ENCODE data around the gene CDH6.

The CDH6 gene

GRCh38 chr5:31291323-31291854 lies 97.9 kb downstream of the CDH6 start:
- TF ChIP-seq CTCF (conservative IDR thresholded peaks at IDR 0.05; ENCODE audit: low read depth, low read length): no peak
- Histone ChIP-seq H3K4me2 (no peak overlapping the region), H4K20me1 (ENCODE audit: insufficient read depth) (no peaks in the 10 kb centered on the region), H3K4me1 (ENCODE audit: low read depth, poor library complexity, severe bottlenecking) (no peaks in the 10 kb centered on the region), H2AFZ (ENCODE audit: low read depth) (no peak overlapping the region), H3K9ac (no peak overlapping the region), H3K4me3 (IDR thresholded peaks at IDR 0.05; ENCODE audit: insufficient read depth, low read depth, low read length) (no peak overlapping the region), H3K27me3 (ENCODE audit: insufficient read depth, low read depth) (no peaks in the 10 kb centered on the region), H3K36me3 (ENCODE audit: insufficient read depth) (no peaks in the 10 kb centered on the region), H3K27ac (no peak overlapping the region), H3K79me2 (ENCODE audit: insufficient read depth, low read depth) (no peaks in the 10 kb centered on the region)

GRCh38 chr5:31300501-31300900 lies 107.0 kb downstream of the CDH6 start:
- no peaks in the 10 kb centered on the region for H3K36me3 ChIP-seq (ENCODE audit: insufficient read depth)
- no peak overlapping the region for H2AFZ ChIP-seq (ENCODE audit: low read depth)
- no peaks in the 10 kb centered on the region for H3K4me1 ChIP-seq (ENCODE audit: low read depth, poor library complexity, severe bottlenecking)
- no peaks in the 10 kb centered on the region for H4K20me1 ChIP-seq (ENCODE audit: insufficient read depth)
- TF ChIP-seq CTCF (conservative IDR thresholded peaks at IDR 0.05; ENCODE audit: low read depth, low read length): no peak
- no peak overlapping the region for H3K9ac ChIP-seq
- no peak overlapping the region for H3K27ac ChIP-seq
- no peaks in the 10 kb centered on the region for H3K27me3 ChIP-seq (ENCODE audit: insufficient read depth, low read depth)
- H3K79me2 ChIP-seq (ENCODE audit: insufficient read depth, low read depth): no peaks in the 10 kb centered on the region
- no peak overlapping the region for H3K4me3 ChIP-seq (IDR thresholded peaks at IDR 0.05; ENCODE audit: insufficient read depth, low read depth, low read length)
- H3K4me2 ChIP-seq: no peak overlapping the region

GRCh38 chr5:31301833-31302232 lies 108.3 kb downstream of the CDH6 start:
- Histone ChIP-seq H3K4me1 (ENCODE audit: low read depth, poor library complexity, severe bottlenecking) (no peaks in the 10 kb centered on the region), H3K27me3 (ENCODE audit: insufficient read depth, low read depth) (no peaks in the 10 kb centered on the region), H3K36me3 (ENCODE audit: insufficient read depth) (no peaks in the 10 kb centered on the region), H3K4me3 (IDR thresholded peaks at IDR 0.05; ENCODE audit: insufficient read depth, low read depth, low read length) (no peak overlapping the region), H3K27ac (no peak overlapping the region), H2AFZ (ENCODE audit: low read depth) (no peak overlapping the region), H3K9ac (no peak overlapping the region), H3K79me2 (ENCODE audit: insufficient read depth, low read depth) (no peaks in the 10 kb centered on the region), H4K20me1 (ENCODE audit: insufficient read depth) (no peaks in the 10 kb centered on the region), H3K4me2 (no peak overlapping the region)
- TF ChIP-seq CTCF (conservative IDR thresholded peaks at IDR 0.05; ENCODE audit: low read depth, low read length): no peak

GRCh38 chr5:31303688-31304087 lies 110.2 kb downstream of the CDH6 start:
- H3K27ac ChIP-seq: no peak overlapping the region
- H3K4me1 ChIP-seq (ENCODE audit: low read depth, poor library complexity, severe bottlenecking): no peaks in the 10 kb centered on the region
- no peak overlapping the region for H3K4me3 ChIP-seq (IDR thresholded peaks at IDR 0.05; ENCODE audit: insufficient read depth, low read depth, low read length)
- H3K4me2 ChIP-seq: no peak overlapping the region
- TF ChIP-seq CTCF (conservative IDR thresholded peaks at IDR 0.05; ENCODE audit: low read depth, low read length): no peak
- no peak overlapping the region for H3K9ac ChIP-seq
- no peaks in the 10 kb centered on the region for H3K79me2 ChIP-seq (ENCODE audit: insufficient read depth, low read depth)
- no peaks in the 10 kb centered on the region for H4K20me1 ChIP-seq (ENCODE audit: insufficient read depth)
- H3K27me3 ChIP-seq (ENCODE audit: insufficient read depth, low read depth): no peaks in the 10 kb centered on the region
- H2AFZ ChIP-seq (ENCODE audit: low read depth): no peak overlapping the region
- H3K36me3 ChIP-seq (ENCODE audit: insufficient read depth): no peaks in the 10 kb centered on the region
